Left renal cortex interstitium (tissue), 4 donors: Measurements from ENCODE around the gene NLRP13. TPM values are rescaled to one million over a fixed set of nuclear protein-coding genes. Genes with fewer than 3 reads are reported as not detected.

Experiments used
- DNase-seq, 4 donors: peaks; one replicate each; pipeline ENCODE4 v3.0.0-alpha.2; 2013; ENCODE audit warnings: low read depth in 4 of 4, low spot score in 2 of 4, missing footprints in 1 of 4
- polyA plus RNA-seq, 4 donors: library from polyadenylated mRNA; unstranded; fragments of 120-200 nt; gene quantifications; one replicate each; pipeline ENCODE4 v1.2.1, GENCODE V29; 2013; ENCODE audit not compliant: insufficient read length in 4 of 4

The NLRP13 gene
- polyA plus RNA-seq, 4 donors: not detected

DNA sequence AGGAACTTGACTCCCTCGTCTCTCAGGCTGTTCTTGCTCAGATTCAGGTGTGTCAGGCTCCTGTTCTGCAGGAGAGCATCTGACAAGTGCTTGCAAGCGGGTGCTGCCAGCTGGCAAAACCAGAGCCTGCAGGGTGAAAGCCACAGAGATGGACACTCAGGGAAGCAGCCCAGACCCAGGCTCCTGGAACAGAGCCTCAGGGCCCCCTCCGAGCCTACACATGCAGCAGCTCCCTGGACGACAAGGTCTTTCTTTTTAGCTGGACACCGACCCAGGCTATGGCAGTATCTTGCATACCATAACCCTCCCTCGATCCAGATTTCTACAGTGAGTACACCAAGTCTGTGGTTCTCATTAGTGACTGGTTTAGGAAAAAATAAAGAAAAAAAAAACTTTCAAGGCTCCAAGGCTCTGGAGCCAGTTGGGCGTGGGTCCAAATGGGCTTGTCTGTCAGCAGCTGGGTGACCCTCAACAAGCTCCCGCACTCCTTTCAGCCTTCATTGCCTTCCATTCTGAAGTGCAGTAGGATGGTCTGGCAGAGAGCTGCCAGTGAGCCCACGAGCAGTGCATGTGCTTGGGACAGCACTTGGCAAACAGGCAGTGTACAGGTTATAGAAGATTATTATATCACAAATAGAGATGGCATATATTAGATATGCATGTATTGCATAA is 29.9 kb downstream of the NLRP13 start:
- no peak for DNase-seq

DNA sequence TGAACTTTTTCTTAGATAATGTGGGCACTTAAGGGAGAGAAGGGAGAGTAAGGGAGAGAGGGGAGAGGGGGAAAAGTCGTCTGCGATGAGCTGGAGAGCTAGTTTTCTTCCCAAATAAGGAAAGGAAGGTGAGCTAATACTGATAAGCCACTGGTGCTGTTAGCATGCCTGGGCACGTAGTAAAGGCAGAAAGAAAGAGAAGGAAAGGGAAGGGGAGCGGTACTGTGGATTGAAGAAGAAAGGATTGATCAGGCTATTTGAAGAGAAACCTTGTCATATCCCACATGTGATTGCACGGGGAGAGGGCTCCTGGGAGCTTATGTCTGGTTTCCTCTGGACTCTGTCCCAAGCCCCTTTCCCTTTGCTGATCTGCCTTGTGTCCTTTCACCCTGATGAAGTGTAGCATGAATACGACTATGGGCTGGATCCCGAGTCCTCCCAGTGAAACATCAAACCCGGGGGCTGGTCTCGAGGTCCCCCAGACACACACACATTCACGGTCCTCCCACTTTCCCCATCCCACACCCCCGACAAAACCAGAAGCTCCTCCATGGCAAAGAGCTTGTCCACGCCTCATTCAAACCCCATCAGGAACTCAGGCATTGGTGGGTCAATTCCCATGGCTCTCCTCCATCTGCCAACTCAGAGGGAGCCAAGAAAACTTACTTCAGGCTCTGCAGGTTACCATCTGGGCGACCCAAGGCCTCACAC is 30.6 kb downstream of the NLRP13 start:
- DNase-seq: no peak

GRCh38 chr19:55898911-55899310 is 33.2 kb downstream of the NLRP13 start:
- DNase-seq: no peak

GRCh38 chr19:55882626-55883025 is 49.5 kb downstream of the NLRP13 start:
- DNase-seq: no peak

- DNase-seq: no peak
Measured at GRCh38 chr19:55877211-55877610, 54.9 kb downstream of the NLRP13 start.

- DNase-seq: no peak
Measured at GRCh38 chr19:55870736-55871135, 61.4 kb downstream of the NLRP13 start.

GRCh38 chr19:55867101-55867500 is 65.0 kb downstream of the NLRP13 start:
- DNase-seq: no peak

DNA sequence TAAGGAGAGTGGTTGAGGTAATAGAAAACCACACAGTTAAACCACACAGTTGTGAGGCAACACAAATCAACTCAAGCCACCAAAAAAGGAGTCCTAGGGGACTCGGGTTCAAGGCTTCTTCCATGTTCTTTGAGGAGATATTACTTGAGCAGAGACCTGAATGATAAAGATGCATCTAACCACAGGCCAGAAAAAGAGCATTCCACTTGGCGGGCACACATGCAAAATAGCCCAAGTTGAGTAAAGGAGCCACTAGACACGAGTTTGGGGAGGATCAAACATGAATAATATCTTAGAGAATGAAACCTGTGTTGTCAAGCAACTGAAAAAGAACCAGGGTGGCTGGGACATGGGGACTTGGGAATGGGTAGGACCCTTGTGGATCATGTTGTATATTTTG is 65.6 kb downstream of the NLRP13 start:
- DNase-seq: no peak

DNA sequence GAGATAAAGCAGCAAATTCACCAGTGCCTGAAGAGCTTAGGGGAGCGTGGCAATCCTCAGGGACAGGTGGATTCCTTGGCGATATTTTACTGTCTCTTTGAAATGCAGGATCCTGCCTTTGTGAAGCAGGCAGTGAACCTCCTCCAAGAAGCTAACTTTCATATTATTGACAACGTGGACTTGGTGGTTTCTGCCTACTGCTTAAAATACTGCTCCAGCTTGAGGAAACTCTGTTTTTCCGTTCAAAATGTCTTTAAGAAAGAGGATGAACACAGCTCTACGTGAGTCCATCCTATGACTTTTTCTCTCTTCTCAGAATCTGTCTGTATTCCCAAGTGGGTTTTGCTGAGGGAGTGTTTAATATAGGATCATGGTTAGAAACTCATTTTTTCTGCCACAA is 73.2 kb downstream of the NLRP13 start:
- DNase-seq: no peak

- no peak for DNase-seq
Measured at GRCh38 chr19:55858401-55858800, 73.7 kb downstream of the NLRP13 start.

DNA sequence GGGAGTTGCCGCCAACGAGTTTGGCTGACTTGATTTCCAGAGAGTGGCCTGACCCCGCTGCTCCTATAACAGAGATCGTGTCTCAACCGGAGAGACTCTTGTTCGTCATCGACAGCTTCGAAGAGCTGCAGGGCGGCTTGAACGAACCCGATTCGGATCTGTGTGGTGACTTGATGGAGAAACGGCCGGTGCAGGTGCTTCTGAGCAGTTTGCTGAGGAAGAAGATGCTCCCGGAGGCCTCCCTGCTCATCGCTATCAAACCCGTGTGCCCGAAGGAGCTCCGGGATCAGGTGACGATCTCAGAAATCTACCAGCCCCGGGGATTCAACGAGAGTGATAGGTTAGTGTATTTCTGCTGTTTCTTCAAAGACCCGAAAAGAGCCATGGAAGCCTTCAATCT is 74.2 kb downstream of the NLRP13 start:
- DNase-seq: no peak

- DNase-seq: no peak
Measured at GRCh38 chr19:55857149-55857548, 75.0 kb downstream of the NLRP13 start.

DNA sequence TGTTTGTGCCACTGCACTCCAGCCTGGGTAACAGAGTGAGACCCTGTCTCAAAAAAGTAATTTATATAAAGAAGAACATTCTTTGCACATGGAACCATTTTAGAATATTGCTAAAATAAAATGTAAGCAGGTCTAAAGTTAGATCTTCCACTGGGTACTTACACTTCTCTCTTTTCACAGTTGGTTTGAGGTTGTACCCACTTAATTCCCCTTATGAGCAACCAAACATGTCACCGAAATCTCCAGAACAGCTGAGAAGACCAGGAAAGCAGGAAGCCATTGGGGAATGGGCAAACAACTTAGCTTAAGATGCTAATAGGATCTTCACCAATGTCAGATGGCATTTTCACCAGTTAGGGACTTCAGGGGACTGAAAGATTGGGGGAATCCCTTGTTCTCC is 77.0 kb downstream of the NLRP13 start:
- no peak for DNase-seq

Other genes with a start within 250 kb of the NLRP13 start
- under 1 TPM in 2 of 4 donors, not detected in 2; 0.03 to 0.08 TPM for gene NLRP9, start 193.9 kb downstream of the NLRP13 start, polyA plus RNA-seq
- under 1 TPM in 2 of 4 donors, not detected in 2; 0.16 to 0.25 TPM for gene RFPL4A, start 173.2 kb downstream of the NLRP13 start, polyA plus RNA-seq
- gene RFPL4AL1, start 163.2 kb downstream of the NLRP13 start, polyA plus RNA-seq: not detected
- under 1 TPM; 0.08 to 0.21 (median 0.14) TPM for gene NLRP11, start 100.3 kb downstream of the NLRP13 start, polyA plus RNA-seq
- gene NLRP4, start 95.8 kb downstream of the NLRP13 start, polyA plus RNA-seq: not detected
- under 1 TPM in 1 of 4 donors, not detected in 3; 0.03 TPM for gene NLRP8, start 15.5 kb upstream of the NLRP13 start, polyA plus RNA-seq
- not detected for gene NLRP5, start 54.4 kb upstream of the NLRP13 start, polyA plus RNA-seq
- 10 to 100 TPM; 10.6 to 30.4 (median 21.7) TPM for gene ZNF787, start 189.0 kb upstream of the NLRP13 start, polyA plus RNA-seq
- 10 to 100 TPM; 20.4 to 53.2 (median 33.8) TPM for gene ZNF444, start 209.0 kb upstream of the NLRP13 start, polyA plus RNA-seq
- not detected for gene GALP, start 243.7 kb upstream of the NLRP13 start, polyA plus RNA-seq